GM21576 (cell line): ENCODE measurements around the gene RPA1.
"Not testable (repeated sequence)": the region's sequence is repeated elsewhere in the genome, so short reads cannot be mapped to it uniquely, and the experiment has no call there.

Experiments used
- ATAC-seq: cut with Tn5 transposase; IDR thresholded peaks from one replicate; pipeline ENCODE4 v1.9.1; 2021; ENCODE audit warnings: mild to moderate bottlenecking, moderate library complexity; ENCODE audit not compliant: unreplicated experiment

RPA1 gene

GRCh38 chr17:1829592-1830257 lies at the start of gene RPA1, which contains the start of gene SMYD4:
Gene RPA1, plus strand, starts transcription at chr17:1830005. Its CDS starts 89 bp downstream, at chr17:1830094.
Gene SMYD4, minus strand, starts transcription at chr17:1829902. Its CDS starts 1,908 bp downstream, at chr17:1827994.
- peak; percentile 71 for ATAC-seq

- no peak for ATAC-seq
These were observed 47.6 kb upstream of the RPA1 start for GRCh38 chr17:1782171-1782567.

- ATAC-seq, result no peak
These were observed 46.5 kb upstream of the RPA1 start for GRCh38 chr17:1783271-1783670.

- ATAC-seq, result no peak
These were observed 45.8 kb upstream of the RPA1 start for GRCh38 chr17:1783834-1784611.

- ATAC-seq, result no peak
These were observed 43.9 kb upstream of the RPA1 start for GRCh38 chr17:1785930-1786329.

GRCh38 chr17:1786708-1787107 lies 43.1 kb upstream of the RPA1 start:
- ATAC-seq, result no peak

GRCh38 chr17:1787301-1787902 lies 42.4 kb upstream of the RPA1 start:
- no peak for ATAC-seq

- ATAC-seq, result no peak
These were observed 39.9 kb upstream of the RPA1 start for GRCh38 chr17:1789936-1790335.

- no peak for ATAC-seq
These were observed 37.0 kb upstream of the RPA1 start for GRCh38 chr17:1792495-1793446.

- no peak for ATAC-seq
These were observed 36.4 kb upstream of the RPA1 start for GRCh38 chr17:1793447-1793806.

- ATAC-seq, result no peak
These were observed 33.0 kb upstream of the RPA1 start for GRCh38 chr17:1796800-1797199.

GRCh38 chr17:1797323-1797722 lies 32.5 kb upstream of the RPA1 start:
- ATAC-seq, result no peak

- not testable (repeated sequence) for ATAC-seq
These were observed 32.0 kb upstream of the RPA1 start for GRCh38 chr17:1797846-1798245.

- no peak for ATAC-seq
These were observed 29.6 kb upstream of the RPA1 start for GRCh38 chr17:1800240-1800639.

GRCh38 chr17:1800712-1801111 lies 29.1 kb upstream of the RPA1 start:
- ATAC-seq, result no peak

GRCh38 chr17:1802429-1802828 lies 27.4 kb upstream of the RPA1 start:
- ATAC-seq, result no peak

- ATAC-seq, result no peak
These were observed 26.5 kb upstream of the RPA1 start for GRCh38 chr17:1803280-1803679.

GRCh38 chr17:1807890-1808289 lies 21.9 kb upstream of the RPA1 start:
- no peak for ATAC-seq

GRCh38 chr17:1808644-1809043 lies 21.2 kb upstream of the RPA1 start:
- no peak for ATAC-seq

GRCh38 chr17:1809815-1810214 lies 20.0 kb upstream of the RPA1 start:
- not testable (repeated sequence) for ATAC-seq
